ENCODE results near the gene A3GALT2.

DNA sequence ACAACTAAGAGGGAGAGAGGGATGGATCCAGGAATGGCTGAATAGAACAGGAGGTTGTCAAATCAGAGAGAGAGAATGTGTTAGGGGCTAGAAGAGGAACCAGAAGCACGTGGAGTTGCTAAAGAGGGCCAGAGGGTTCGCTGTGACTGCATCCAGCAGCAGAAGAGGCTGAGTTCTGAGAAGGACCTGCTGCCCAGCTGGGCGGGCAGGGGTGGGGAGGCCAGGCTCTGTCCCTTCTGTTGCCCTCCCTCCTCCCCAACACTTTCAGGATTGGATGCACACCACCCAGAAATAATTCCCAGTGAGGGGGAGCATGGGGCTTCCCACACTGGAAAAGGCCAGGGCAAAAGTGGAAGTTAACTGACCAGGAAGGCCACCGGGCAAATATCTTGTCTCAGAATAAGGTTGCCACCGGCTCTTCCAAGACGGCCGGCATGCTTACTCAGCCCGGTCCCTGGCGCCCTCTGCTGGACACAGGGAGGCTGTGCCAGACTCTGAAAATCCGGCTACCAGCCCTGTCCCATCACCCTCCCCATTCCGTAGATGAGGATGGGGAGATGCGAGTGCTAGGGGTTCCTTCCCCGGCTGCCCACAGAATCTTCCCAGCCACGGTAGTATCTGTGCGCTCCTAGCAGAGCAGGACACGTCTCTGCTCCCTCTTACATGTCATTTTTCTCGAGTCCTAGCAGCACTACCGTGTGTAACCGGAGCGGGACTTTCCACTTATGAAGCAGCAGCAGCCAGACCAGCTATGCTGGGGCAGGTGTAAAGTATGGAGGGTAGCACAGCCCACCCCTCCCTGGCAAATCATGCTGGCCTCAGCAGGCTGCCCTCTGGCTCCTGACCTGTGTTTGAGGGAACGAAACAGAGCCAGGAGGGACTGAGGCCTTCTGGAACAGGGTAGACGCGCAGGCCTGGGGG is 46.8 kb upstream of the A3GALT2 start:
- no peak for TF ChIP-seq POLR2A (IDR thresholded peaks at IDR 0.05)
- TF ChIP-seq, protein P1, sequence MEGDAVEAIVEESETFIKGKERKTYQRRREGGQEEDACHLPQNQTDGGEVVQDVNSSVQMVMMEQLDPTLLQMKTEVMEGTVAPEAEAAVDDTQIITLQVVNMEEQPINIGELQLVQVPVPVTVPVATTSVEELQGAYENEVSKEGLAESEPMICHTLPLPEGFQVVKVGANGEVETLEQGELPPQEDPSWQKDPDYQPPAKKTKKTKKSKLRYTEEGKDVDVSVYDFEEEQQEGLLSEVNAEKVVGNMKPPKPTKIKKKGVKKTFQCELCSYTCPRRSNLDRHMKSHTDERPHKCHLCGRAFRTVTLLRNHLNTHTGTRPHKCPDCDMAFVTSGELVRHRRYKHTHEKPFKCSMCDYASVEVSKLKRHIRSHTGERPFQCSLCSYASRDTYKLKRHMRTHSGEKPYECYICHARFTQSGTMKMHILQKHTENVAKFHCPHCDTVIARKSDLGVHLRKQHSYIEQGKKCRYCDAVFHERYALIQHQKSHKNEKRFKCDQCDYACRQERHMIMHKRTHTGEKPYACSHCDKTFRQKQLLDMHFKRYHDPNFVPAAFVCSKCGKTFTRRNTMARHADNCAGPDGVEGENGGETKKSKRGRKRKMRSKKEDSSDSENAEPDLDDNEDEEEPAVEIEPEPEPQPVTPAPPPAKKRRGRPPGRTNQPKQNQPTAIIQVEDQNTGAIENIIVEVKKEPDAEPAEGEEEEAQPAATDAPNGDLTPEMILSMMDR (IDR thresholded peaks at IDR 0.05), result peak; percentile 96 to 98 (median 98)

All from uterus (tissue), 2 donors.